HG03066 (cell line): ENCODE results near the gene STRBP.
A peak's percentile ranks its signal among the peaks of the same experiment; 100 is the strongest.
"Not testable (repeated sequence)": the region's sequence is repeated elsewhere in the genome, so short reads cannot be mapped to it uniquely, and the experiment has no call there.

Experiments used
- ATAC-seq: cut with Tn5 transposase; IDR thresholded peaks from one replicate; pipeline ENCODE4 v1.9.1; 2021; ENCODE audit warnings: low read depth; ENCODE audit not compliant: unreplicated experiment

STRBP gene

DNA sequence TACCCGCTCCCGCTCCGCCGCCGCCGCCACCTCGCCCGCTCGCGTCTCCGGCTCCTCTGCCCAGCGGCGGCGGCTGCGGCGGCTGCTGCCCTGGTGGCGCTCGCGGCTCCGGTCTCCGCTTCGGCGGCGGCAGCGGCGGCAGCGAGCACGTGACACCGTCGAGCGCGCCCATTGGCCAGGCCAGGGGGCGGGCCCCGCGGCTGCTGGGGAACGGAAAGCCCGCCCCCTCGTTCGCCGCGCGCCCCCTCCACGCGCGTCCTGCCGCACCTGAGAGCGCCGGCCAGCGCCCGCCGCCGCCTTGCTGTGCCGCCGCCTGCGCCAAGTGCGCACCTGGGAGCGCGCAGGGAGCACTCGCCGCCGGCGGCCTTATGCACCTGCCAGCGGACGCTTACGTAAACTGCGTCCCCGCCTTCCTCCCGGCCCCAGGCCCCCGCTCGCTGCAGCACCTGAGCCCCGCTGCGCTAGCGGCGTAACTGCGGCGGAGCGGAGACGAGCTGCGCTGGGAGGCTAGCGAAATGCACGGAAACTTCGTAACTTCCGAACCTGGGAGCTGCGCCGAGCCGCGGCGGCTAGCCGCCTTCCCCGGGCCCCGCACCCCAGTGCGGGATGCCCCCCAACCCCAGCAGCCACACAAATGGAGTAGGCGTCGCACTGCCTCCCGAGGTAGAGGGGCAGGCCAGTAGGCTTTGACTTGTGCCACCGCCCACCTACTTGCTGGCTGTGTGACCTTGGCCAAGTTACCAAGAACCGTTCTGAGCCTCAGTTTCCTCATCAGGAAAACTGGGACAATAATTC is at the start of gene STRBP:
TSS of gene STRBP (minus strand) at position 122 of the 795 bp plus-strand sequence. CDS start 84,452 bp downstream, outside the sequence.
- peak; percentile 78 for ATAC-seq

DNA sequence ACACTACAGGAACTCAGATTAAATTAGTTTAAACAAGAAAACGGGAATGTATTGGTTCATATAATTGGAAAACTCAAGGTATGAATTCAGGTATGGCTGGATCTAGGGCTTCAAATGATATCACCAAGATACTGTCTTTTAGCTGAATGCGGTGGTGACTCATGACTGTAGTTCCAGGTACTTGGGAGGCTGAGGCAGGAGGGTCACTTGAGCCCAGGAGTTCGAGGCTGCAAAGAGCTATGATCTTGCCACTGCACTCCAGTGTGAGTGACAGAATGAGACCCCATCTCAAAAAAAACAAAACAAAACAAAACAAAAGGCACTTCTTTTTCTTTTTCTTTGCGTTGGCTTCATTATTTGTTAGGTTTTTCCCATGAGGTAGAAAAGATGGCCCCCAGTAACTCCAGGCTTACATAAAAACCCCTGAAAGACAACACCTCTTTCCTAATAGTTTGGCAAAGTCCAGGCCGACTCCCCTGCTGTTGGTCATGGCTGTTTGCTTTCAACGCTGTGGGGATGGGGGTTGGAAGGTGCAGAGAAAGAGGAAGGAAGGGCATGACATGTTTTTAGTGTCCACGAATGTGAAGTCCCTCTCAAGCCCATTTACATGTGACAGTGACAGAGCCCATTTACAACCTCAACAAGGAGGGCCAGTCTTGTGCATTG is 47.8 kb upstream of the STRBP start:
- ATAC-seq, result no peak

DNA sequence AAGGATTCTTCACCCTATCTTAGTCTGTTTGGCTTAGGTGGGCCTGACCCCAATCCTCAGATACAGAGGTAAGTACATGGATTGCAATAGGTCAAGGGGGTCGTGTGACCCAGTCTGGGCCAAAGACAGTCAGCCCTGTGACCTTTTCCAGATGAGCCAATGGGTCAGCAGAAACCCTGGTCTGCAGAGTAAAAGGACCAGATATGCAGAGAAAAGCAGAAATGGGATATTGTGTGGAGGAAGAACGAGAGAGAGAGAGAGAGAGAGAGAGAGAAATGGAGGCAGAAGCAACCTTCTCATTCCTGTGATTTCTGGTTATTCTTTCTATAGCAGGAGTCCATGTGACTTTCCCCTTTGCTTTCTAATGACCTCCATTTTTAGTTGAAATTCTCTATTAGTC is 47.2 kb upstream of the STRBP start:
- ATAC-seq, result no peak

DNA sequence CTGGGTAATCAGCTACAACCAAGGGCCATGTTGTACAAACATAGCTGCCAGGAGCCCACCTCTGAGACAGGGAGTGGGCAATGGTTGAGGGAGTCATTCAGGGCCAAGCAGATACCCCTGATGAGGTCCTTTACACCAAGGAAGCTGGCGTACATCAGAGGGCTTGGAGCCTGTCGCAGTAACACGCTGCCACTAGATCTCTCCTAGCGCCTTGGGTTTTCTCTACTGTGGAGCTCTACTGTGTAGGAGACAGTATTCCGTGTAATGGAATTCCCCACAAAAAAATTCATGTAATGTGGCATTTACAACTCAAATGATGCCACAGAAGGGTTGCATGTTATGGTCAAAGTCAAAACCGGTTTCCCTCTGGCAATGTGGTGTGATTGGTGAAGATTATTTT is 46.2 kb upstream of the STRBP start:
- no peak for ATAC-seq

DNA sequence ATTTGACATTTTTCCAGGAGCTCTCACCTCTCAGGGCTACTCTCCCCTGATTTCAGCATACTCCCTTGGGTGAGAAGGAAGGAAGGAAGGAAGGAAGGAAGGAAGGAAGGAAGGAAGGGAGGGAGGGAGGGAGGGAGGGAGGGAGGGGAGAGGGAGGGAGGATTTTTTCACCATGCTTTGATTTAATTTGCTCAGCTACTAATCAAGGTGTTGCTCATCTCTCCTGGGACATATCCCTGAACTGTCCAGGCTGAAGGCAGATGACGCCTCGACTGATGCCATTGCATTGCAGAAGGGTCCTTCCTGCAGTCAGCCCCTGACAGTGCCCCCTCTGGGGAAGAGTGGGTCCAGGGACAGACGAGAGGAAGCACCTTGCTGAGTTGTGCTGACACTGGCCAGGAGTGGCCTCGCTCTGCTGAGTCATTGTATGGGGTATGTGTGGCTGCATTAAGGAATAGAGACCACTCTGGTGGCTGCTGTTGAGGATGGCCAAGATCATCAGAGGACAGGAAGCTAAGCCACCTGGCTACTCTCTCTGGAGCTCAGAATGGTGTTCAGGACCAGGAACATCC is 44.0 kb upstream of the STRBP start:
- no peak for ATAC-seq

DNA sequence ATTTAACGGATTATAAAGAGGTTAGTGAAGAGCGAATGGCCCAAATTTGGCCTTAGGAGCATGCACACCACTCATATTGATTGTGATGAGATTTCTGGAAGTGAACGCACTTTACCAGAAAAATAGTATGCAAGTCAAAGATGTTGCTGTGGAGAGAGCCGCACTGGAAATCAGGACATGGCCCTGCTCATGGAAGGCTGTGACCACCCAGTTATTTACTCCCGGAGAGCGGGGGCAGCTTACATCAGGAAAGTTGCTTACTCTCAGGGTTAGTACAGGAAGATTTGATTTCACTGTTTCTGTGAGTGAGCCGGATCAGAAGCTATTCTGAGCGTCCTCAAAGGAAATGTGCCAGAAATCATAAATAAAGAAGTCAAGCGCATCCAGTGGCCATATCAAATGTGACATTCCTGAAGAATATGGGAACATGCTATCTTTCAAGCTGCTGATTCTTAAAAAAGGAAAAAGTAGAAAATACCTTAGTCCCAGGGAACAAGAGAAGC is 42.9 kb upstream of the STRBP start:
- ATAC-seq, result no peak

DNA sequence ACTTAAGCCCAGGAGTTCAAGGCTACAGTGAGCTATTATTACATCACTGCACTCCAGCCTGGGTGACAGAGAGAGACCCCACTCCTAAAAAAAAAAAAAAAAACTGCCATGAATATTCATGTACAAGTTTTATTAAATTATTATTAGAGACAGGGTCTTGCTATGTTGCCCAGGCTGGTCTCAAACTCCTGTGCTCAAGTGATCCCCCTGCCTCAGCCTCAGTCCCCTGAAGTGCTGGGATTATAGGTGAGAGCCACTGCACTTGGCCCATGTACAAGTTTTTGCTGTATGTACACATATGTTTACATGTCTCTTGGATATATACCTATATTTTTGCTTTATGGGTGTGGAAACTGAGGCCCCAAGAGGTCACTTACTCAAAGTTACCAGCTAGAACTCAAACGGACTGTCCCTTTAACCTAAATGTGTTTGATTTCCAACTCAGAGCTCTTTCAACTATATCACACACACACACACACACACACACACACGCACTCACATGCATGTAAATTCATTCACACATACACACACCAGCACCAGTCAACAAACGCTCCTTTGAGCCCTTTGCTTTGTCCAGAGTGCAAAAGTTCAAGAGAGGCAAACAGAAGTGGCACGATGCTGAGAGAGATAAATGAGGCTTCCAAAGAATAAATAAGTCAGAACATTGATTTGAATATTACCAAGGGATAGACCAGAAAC is 42.3 kb upstream of the STRBP start:
- no peak for ATAC-seq

DNA sequence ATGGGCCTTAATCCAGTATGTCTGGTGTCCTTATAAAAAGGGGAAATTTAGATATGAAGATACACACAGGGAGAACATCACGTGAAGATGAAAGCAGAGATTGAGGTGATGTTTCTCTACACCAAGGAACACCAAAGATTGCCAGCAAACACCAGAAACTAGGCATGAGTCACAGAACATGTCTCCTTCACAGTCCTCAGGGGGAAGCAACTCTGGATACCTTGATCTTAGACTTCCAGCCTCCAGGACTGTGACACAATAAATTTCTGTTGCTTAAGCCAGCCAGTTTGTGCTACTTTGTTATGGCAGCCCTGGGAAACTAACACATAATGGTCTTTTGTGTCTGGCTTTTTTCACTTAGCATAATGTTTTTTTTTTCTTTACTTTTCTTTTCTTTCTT is 41.2 kb upstream of the STRBP start:
- ATAC-seq, result no peak

DNA sequence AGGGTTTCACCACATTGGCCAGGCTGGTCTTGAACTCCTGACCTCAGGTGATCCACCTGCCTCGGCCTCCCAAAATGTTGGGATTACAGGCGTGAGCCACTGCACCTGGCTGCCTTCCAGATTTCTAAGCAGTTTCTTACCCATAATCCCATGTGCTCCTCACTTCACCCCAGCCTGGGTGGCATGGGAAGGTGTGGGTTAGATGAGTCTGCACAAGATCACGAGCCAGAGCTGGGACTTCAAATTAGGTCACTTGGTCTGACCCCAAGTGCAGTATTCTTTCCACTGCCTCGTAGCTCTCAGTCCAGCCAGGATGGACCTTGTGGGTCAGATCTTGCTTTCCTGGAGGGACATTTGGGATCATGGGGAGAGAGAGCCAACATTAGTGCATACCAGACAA is 37.5 kb upstream of the STRBP start:
- ATAC-seq, result no peak

DNA sequence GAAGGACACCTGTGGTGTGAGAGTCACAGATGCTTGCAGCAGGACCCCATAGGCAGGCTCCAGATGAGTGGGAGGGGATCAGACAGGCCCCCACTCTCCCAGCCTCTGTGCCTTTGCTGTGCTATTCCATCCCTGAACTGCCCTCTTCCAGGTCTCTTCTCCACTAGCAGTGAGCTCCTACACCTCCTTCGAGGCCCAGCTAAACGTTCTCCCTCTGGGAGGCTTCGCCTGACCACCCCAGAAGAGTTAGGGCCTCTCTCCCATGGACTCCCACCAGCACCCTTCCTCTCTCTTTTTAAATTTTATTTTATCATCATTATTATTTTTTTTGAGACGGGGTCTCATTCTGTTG is 35.9 kb upstream of the STRBP start:
- no peak for ATAC-seq

DNA sequence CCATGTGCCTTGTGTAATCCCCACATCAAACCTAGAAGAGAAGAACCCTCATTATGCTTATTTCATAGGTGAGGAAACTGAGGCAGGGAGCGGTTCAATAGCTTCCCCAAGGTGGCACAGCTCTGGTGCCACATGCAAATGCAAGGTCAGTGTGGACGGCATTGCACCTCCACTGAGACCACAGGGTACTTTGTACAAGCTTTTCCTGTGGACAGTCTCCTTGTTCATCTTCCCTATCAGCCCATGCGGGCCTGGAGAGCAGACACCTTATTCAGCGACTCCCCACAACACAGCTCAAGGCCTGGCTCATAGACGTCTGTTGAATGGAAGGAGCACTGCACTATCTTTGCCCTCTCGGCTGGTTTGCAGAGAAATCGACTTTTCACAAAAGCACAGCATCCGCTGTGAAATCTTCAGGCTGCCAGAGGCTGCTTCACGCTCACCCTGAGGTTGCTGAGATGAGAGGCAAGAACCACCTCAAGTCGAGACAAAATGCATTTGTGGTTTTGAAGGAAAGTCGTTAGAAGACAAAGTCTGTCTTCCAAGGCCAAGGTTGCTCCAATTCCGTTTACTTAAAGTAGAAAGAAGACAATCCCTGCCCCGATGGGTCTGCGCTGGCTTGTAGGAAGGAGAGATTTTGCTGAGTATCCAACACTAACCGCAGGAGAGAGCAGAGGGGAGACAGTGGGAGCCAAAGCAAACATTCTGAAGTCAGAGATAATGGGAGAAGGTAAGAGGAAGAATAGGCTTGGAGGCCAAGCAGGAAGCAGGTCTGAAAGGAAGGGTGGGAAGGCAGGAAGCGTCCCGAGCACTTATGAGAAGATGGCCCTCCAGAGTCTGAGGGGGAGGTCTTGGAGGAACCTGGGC is 34.2 kb upstream of the STRBP start:
- no peak for ATAC-seq

DNA sequence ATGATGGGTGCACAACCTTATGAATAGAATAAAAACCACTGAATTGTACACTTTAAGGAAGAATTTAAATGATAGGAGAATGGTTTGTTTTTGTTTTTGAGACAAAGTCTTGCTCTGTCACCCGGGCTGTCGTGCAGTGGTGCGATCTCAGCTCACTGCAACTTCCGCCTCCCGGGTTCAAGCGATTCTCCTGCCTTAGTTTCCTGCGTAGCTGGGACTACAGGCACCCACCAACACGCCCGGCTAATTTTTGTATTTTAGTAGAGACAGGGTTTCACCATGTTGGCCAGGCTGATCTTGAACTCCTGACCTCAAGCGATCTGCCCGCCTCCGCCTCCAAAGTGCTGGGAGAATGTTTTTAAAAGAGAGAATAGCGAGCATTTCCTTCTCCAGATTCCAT is 33.5 kb upstream of the STRBP start:
- ATAC-seq, result not testable (repeated sequence)

DNA sequence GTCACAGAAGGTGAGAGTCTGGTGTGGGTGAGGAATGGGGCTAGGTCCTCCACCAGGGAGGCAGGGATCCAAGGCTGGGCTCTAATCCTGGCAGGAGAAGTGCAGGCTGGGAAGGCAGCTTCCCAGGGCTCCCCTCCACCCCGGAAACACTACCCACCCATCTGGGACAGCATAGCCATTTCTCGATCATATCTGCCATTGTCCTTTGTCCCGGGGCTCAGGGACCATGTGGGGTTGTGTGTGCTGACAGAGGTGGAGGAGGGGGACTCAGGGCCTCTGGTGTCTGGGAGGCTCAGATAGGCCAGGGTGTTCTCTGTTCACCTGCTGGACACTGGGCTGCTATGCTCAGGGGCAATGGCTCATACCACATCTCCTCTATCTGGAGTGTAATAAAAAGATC is 32.2 kb upstream of the STRBP start:
- no peak for ATAC-seq

DNA sequence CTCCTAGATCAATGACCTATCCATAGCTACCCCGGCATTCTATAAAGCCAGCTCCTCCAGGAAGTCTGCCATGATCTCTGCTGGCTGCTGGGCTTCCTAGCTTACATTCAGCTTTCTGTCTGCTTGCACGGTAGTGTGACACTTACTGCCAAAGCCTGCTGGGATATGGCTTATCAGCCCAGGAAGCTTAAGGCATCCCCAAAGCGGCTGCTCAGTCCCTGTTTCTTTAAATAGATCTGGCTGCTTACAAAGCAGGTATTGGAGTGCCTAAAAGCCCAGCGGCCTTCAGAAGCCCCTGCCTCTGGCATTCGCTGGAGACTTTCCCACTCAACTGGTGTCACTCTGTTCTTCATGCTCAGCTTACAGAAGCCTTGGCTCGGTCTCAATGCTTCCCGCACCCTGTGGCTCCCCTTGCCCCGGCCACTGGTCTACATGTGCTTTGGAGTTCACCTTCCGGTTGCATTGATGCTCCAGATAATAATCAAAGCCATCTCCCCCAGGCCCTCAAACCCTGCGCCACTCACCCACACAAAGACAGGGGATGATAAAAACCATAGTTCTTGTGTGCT is 31.3 kb upstream of the STRBP start:
- no peak for ATAC-seq

DNA sequence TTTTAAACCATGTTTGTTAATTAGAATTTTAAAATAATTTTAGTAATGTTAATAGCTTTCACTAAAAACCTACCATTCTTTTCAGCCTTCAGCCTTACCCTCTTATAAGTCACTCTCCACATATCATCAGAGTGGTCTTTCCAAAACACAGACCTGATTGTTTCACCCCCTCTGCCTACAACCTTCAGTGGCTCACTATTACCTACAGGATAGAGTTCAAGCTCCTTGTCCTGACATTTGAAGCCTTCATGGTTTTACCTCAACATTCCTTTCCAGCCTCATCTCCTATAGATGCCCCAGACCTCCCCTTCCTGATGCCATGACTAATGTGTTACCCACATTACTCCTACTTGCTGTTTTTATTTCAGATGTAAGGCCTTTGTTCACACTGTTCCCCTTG is 27.8 kb upstream of the STRBP start:
- ATAC-seq, result no peak

DNA sequence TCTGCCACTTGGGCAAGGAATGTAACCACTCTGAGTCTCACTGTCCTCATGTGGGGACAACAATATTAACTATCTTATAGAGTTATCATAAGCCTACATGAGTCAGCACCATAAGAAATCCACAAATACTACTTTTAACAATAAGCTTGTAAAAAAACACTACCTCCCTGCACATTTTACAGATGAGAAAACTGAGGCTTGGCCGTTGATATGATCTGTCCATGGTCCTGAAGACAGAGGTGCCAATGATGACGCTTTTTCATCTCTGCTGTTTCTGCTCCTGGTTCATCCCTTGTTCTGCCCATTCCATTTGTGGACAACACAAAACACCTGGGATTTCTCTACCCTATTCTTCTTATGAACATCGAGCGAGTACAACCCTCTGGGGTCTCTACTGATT is 23.4 kb upstream of the STRBP start:
- ATAC-seq, result no peak

DNA sequence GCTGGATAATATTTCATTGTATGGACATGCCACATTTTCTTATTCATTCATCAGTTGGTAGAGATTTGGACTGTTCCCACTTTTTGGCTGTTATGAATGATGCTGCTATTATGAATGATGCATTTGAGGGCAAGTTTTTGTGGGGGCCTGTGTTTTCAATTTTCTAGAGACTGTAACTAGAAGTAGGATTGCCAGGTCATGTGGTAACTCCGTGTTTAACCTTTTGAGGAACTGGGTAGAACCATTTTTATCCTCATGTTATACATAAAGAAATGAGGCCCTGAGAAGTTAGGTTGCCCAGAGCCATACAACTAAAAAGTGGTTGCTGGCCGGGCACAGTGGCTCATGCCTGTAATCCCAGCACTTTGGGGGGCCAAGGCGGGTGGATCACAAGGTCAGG is 22.4 kb upstream of the STRBP start:
- no peak for ATAC-seq

DNA sequence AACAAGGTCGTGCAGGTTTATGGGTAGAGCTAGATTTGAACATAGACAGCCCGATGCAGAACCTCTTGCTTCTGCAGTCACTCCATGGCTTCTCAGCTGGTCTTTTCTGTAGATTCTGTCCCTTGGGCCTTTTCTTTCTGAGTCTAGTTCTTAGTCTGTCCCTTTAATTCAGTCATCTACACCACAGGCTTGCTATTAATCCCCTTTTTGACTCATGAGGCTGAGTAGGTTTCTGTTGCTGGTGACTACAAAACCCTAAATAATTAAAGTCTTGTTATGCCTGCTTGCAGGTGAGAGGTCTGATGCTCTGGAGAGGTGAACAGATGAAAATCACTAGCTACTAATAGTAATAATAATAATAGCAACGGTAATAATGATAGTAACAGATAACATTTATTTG is 19.3 kb upstream of the STRBP start:
- no peak for ATAC-seq

DNA sequence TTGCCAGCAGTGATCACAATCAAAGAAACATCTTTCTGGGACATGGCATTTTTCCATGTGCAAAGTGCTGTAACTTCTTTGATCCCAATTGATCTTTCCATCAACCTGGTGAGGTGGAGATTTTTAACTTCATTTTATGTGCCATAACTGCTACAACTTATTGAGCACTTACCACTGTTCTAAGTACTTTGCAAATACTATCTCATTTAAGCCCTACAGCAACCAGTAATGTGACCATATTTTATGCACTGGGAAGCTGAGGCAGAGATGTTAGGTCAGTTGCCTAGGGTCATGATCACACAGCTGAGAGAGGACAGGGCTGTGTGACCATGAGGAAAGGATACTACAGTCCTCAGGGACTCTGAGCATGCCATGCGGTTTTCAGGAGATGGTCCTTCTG is 17.9 kb upstream of the STRBP start:
- no peak for ATAC-seq

DNA sequence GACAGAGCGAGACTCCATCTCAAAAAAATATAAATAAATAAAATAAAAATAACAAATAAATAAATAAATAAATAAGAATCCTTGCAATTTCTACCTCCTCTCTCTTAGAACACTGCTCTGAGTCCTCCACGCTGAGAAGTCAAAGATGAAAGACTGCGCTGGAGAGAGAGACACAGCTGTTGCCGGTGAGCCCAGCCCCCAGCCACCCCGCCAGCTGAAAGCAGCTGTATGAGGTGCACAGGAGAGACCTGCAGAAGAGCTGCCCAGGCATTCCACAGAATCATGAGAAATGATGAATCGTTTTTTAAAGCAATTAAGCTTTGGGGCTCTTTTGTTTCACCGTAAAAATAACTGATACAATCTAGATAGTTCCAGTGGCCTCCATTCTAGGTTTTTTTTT is 16.3 kb upstream of the STRBP start:
- ATAC-seq, result no peak
